Mammary epithelial cell (primary cell): ENCODE results near the gene SHISA9.

Experiments used
- EZH2 ChIP-seq: IDR thresholded peaks from 2 replicates; pipeline ENCODE4 v1.6.1; 2012; ENCODE audit warnings: low read length, inconsistent platforms, borderline replicate concordance
- TF ChIP-seq, protein P1 (sequence below), 2 donors: IDR thresholded peaks in 1 of 2; conservative IDR thresholded peaks in 1 of 2; 2 replicates each; pipeline ENCODE4 v1.5.1; 2011 to 2012; ENCODE audit warnings: inconsistent platforms in 2 of 2, low read length in 2 of 2, mild to moderate bottlenecking in 2 of 2, control low read depth in 1 of 2, low read depth in 1 of 2; ENCODE audit not compliant: insufficient read depth in 1 of 2; ENCODE audit errors: extremely low read depth in 1 of 2

DNA sequence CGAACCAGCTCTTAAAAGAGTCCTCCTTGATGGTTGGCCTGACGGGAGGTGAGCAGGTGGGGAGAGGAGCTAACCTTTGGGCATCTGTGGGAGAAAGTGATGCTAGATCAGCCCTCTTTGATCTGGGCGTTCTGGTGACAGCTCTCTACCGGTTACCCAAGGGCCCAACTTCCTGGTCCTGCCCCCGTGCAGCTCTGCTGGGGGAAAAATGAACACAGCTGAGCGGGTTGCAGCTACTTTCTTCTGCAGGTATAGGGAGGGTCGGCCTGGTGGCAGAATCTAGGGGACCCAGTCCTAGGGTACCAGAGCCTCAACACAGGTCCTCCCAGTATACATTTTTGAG, 2.9 kb downstream of the SHISA9 start:
- TF ChIP-seq, protein P1, sequence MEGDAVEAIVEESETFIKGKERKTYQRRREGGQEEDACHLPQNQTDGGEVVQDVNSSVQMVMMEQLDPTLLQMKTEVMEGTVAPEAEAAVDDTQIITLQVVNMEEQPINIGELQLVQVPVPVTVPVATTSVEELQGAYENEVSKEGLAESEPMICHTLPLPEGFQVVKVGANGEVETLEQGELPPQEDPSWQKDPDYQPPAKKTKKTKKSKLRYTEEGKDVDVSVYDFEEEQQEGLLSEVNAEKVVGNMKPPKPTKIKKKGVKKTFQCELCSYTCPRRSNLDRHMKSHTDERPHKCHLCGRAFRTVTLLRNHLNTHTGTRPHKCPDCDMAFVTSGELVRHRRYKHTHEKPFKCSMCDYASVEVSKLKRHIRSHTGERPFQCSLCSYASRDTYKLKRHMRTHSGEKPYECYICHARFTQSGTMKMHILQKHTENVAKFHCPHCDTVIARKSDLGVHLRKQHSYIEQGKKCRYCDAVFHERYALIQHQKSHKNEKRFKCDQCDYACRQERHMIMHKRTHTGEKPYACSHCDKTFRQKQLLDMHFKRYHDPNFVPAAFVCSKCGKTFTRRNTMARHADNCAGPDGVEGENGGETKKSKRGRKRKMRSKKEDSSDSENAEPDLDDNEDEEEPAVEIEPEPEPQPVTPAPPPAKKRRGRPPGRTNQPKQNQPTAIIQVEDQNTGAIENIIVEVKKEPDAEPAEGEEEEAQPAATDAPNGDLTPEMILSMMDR (conservative IDR thresholded peaks at IDR 0.05 in 1 of 2, IDR thresholded peaks at IDR 0.05 in 1 of 2; ENCODE audit: extremely low read depth in 1 of 2, insufficient read depth in 1 of 2, low read depth in 1 of 2, low read length in 2 of 2): no peak
- no peak for TF ChIP-seq EZH2
